Mesodermal cell (in vitro differentiated cells): Measurements from ENCODE around the gene CREG1.
"Not testable (repeated sequence)": the region's sequence is repeated elsewhere in the genome, so short reads cannot be mapped to it uniquely, and the experiment has no call there.

Experiments used
- H3K27ac ChIP-seq: 2 replicates; pipeline ENCODE4 v1.7.0; 2013; ENCODE audit warnings: mild to moderate bottlenecking, low read depth, low read length, moderate library complexity; ENCODE audit not compliant: severe bottlenecking
- H3K36me3 ChIP-seq: 2 replicates; pipeline ENCODE4 v1.7.1; 2013; ENCODE audit warnings: mild to moderate bottlenecking, low read length, moderate library complexity; ENCODE audit not compliant: control insufficient read depth, insufficient read depth
- H3K4me1 ChIP-seq: one replicate; pipeline ENCODE4 v1.7.1; 2013; ENCODE audit warnings: mild to moderate bottlenecking, low read length; ENCODE audit not compliant: insufficient read depth, control insufficient read depth, poor library complexity, severe bottlenecking
- H3K4me3 ChIP-seq: 2 replicates; pipeline ENCODE4 v1.7.0; 2013; ENCODE audit warnings: low read length, control low read depth, mild to moderate bottlenecking; ENCODE audit not compliant: insufficient read depth, poor library complexity, severe bottlenecking; ENCODE audit errors: extremely low read depth
- H3K9me3 ChIP-seq: 2 replicates; pipeline ENCODE4 v1.7.1; 2013; ENCODE audit warnings: mild to moderate bottlenecking, low read length, moderate library complexity; ENCODE audit not compliant: control insufficient read depth
- WGBS, 2 experiments: methylation state at CpG; one replicate each; pipeline ENCODE4 v1.1.5; 2013; ENCODE audit warnings: missing lambda C conversion rate in 2 of 2; ENCODE audit not compliant: insufficient coverage in 2 of 2; 5-methylcytosine and 5-hydroxymethylcytosine counted together

CREG1 gene

GRCh38 chr1:167584581-167584980, 31.0 kb upstream of the CREG1 start:
- H3K4me3 ChIP-seq = no peak overlapping the region
- 96 to 100% methylated on average over 2 to 3 of the region's 3 CpGs for WGBS, 2 experiments
- no peaks in the 10 kb centered on the region for H3K4me1 ChIP-seq
- H3K36me3 ChIP-seq = no peaks in the 10 kb centered on the region
- H3K9me3 ChIP-seq = no peaks in the 10 kb centered on the region
- H3K27ac ChIP-seq = no peak overlapping the region

GRCh38 chr1:167582722-167583121, 29.2 kb upstream of the CREG1 start:
- Histone ChIP-seq H3K36me3 (no peaks in the 10 kb centered on the region), H3K27ac (no peak overlapping the region), H3K4me1 (no peaks in the 10 kb centered on the region), H3K4me3 (no peak overlapping the region), H3K9me3 (no peaks in the 10 kb centered on the region)
- 88 to 93% methylated on average over 1 to 3 of the region's 4 CpGs for WGBS, 2 experiments

- Histone ChIP-seq H3K9me3 (no peaks in the 10 kb centered on the region), H3K36me3 (no peaks in the 10 kb centered on the region), H3K27ac (no peak overlapping the region), H3K4me3 (no peak overlapping the region), H3K4me1 (no peaks in the 10 kb centered on the region)
- 100% methylated on average over 1 of the region's 1 CpG for WGBS, 2 experiments
Measured at GRCh38 chr1:167582064-167582463, 28.5 kb upstream of the CREG1 start.

GRCh38 chr1:167579986-167580385, 26.4 kb upstream of the CREG1 start:
- no peaks in the 10 kb centered on the region for H3K9me3 ChIP-seq
- WGBS, 2 experiments = 67 to 91% methylated on average over 2 to 4 of the region's 4 CpGs
- no peak overlapping the region for H3K4me3 ChIP-seq
- no peak overlapping the region for H3K27ac ChIP-seq
- H3K4me1 ChIP-seq = no peaks in the 10 kb centered on the region
- H3K36me3 ChIP-seq = no peaks in the 10 kb centered on the region

GRCh38 chr1:167578939-167579521, 25.5 kb upstream of the CREG1 start:
- no peaks in the 10 kb centered on the region for H3K9me3 ChIP-seq
- no peaks in the 10 kb centered on the region for H3K4me1 ChIP-seq

GRCh38 chr1:167575649-167576048, 22.1 kb upstream of the CREG1 start:
- no peak overlapping the region for H3K27ac ChIP-seq
- WGBS, 2 experiments = 88 to 90% methylated on average over 7 to 9 of the region's 13 CpGs

More at GRCh38 chr1:167578939-167579521, 25.5 kb upstream of the CREG1 start:
- Histone ChIP-seq H3K4me3 (no peak overlapping the region), H3K27ac (no peak overlapping the region), H3K36me3 (no peaks in the 10 kb centered on the region)
- 39 to 56% methylated on average over 2 of the region's 2 CpGs for WGBS, 2 experiments

GRCh38 chr1:167573035-167573434, 19.5 kb upstream of the CREG1 start:
- H3K27ac ChIP-seq = no peak overlapping the region
- WGBS, 2 experiments = 89 to 100% methylated on average over 1 of the region's 2 CpGs

More at GRCh38 chr1:167575649-167576048, 22.1 kb upstream of the CREG1 start:
- Histone ChIP-seq H3K36me3 (no peaks in the 10 kb centered on the region), H3K4me1 (no peaks in the 10 kb centered on the region), H3K4me3 (no peak overlapping the region), H3K9me3 (peaks cover 7% of the 10 kb centered on the region)

GRCh38 chr1:167570712-167571111, 17.1 kb upstream of the CREG1 start:
- H3K36me3 ChIP-seq, H3K27ac ChIP-seq: not testable (repeated sequence)
- WGBS, 2 experiments = 100% methylated on average over 1 to 3 of the region's 6 CpGs

More at GRCh38 chr1:167573035-167573434, 19.5 kb upstream of the CREG1 start:
- Histone ChIP-seq H3K36me3 (no peaks in the 10 kb centered on the region), H3K4me3 (no peak overlapping the region), H3K9me3 (peaks cover 7% of the 10 kb centered on the region), H3K4me1 (no peaks in the 10 kb centered on the region)

GRCh38 chr1:167567663-167568062, 14.1 kb upstream of the CREG1 start:
- WGBS, 2 experiments = 88% methylated on average over 3 of the region's 5 CpGs; no CpG with 5 or more reads in 1 of the 2 experiments
- H3K4me1 ChIP-seq = peaks cover 4% of the 10 kb centered on the region
- no peak overlapping the region for H3K27ac ChIP-seq

More at GRCh38 chr1:167570712-167571111, 17.1 kb upstream of the CREG1 start:
- not testable (repeated sequence) for H3K9me3 ChIP-seq, H3K4me1 ChIP-seq, H3K4me3 ChIP-seq

GRCh38 chr1:167566766-167567165, 13.2 kb upstream of the CREG1 start:
- Histone ChIP-seq H3K4me1 (peaks cover 4% of the 10 kb centered on the region), H3K4me3 (no peak overlapping the region), H3K9me3 (no peaks in the 10 kb centered on the region), H3K27ac (no peak overlapping the region), H3K36me3 (no peaks in the 10 kb centered on the region)
- 95 to 100% methylated on average over 2 to 3 of the region's 3 CpGs for WGBS, 2 experiments

More at GRCh38 chr1:167567663-167568062, 14.1 kb upstream of the CREG1 start:
- H3K9me3 ChIP-seq = peaks cover 1% of the 10 kb centered on the region
- no peak overlapping the region for H3K4me3 ChIP-seq
- no peaks in the 10 kb centered on the region for H3K36me3 ChIP-seq

GRCh38 chr1:167565922-167566321, 12.4 kb upstream of the CREG1 start:
- peaks cover 4% of the 10 kb centered on the region for H3K4me1 ChIP-seq
- no peak overlapping the region for H3K4me3 ChIP-seq
- WGBS, 2 experiments = 89 to 92% methylated on average over 4 to 5 of the region's 5 CpGs
- no peaks in the 10 kb centered on the region for H3K9me3 ChIP-seq
- no peak overlapping the region for H3K27ac ChIP-seq
- no peaks in the 10 kb centered on the region for H3K36me3 ChIP-seq
